ENCODE results near the gene TAF1C.

GRCh38 chr16:84228256-84228838, 41.5 kb upstream of the TAF1C start:
- TF ChIP-seq GATA3 (IDR thresholded peaks at IDR 0.05; ENCODE audit: low read depth, low read length) (no peak), GATA2 (IDR thresholded peaks at IDR 0.05; ENCODE audit: low read depth, low read length) (no peak)
